NCI-H345 treated with DMSO at 0.1 percent for 48 hours (cell line): Measurements from ENCODE around the gene RENBP.
A peak's percentile ranks its signal among the peaks of the same experiment; 100 is the strongest.

Experiments used
- DNase-seq: peaks from one replicate; lab custom pipeline; 2025; ENCODE audit not compliant: unreplicated experiment; lab: John Stamatoyannopoulos, UW

RENBP gene

DNA sequence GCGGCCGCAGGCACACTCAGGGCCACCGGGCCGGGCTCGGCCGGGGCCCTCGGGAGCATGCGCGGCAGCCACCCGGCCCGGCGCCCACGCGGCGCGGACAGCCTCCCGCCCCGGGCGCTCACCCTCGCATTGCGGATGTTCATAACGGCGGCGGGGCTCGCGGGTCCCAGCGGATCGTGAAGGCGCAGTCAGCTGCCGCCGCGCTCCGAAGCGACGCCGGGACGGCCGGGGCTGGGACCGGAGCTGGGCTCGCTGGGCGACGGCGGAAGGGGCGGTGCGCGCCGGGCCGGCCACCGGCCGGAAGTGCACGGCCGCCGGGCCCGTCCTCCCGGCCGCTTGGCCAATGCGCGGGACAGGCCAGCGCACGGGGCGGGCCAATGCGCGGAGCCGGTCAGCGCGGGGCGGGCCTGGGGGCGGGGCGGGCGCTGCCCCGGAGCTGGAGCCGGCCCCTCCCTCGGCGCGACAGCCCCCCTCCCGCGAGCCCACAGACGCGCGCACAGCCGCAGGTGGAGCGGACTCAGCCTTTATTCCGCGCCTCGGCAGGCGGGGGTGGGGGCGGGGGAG, 9.6 kb downstream of the RENBP start, which contains the start of gene NAA10:
Gene NAA10 (minus strand): TSS at position 276 of the 564 bp plus-strand sequence. CDS start 133 bp downstream, at position 143.
- peak; percentile 35 for DNase-seq

DNA sequence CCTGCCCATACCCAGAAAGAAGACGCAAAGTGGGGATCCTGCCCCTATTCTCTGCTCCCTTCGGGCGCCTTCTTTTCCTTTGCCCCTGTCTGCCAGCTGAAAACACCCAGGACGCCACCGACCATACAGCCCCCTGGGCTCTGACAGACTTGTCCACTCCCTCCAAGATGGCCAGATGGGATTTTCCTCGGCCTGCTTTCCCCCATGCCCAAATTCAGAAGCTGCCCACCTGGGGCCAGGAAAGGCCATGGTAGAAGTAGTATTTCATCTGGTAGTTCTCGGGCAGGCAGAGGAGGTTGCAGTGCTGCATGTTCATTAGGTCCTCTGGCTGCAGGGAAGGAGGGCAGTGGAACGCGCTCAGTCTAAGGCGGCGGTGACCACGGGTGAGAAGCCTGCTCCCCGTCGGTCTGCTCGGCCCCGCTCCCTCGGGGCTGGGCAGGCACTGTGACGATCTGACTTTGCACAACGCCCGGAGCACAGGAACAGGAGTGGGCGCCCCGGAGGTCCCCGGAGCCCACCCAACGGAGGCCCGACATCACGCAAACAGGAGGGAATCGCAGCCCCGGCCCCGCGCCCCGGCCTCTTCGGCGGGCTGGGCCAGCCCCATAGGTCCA, 10.2 kb downstream of the RENBP start:
- no peak for DNase-seq

DNA sequence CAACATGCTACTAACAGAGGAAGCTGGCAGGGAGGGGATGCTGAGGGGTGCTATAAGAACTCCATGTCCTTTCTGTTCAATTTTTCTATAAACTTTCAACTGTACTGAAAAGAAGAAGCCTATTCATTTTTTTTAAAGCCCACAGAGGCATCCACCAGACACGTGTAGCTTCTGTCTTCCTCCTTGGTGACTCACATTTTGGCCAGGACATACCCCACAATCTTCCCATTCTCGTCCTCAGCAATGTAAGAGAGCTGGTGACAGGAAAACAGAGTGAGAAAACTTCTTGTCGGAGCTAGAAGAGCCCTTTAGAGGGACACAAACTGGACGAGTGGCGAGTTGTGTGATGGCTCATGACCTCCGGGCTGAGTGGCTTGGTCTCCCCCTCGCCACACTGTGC, 10.7 kb downstream of the RENBP start:
- DNase-seq, result no peak

DNA sequence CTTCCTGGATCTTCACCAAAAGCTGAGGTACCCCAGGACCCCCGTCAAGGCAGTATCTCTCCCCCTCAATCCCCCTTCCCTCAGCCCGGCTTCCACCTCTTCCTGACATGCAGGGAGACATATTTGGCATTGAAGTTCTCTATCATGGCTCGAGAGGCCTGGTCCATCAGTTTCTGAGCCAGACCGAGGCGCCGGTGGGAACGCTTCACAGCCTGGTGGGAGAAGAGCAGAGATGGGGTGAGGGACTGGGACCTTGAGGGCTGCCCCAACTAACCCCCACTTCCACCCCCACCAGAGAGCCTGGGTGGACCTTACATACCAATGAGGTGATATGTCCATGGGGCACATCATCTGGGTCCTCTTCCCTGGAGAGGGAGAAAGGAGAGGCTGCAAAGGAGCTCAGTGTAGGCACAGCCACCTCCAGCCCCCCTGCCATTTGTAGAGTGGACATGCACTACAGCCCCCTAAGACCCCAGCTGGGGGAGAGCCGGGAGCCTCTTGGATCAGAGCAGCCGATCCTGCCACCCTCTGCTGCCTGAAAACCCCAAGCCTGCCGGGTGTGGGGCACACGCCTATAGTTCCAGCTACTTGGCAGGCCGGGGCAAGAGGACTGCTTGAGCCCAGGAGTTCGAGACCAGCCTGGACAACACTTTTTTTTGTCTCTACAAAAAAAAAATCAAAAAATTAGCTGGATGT, 12.1 kb downstream of the RENBP start:
- no peak for DNase-seq

- no peak for DNase-seq
These were observed 12.7 kb downstream of the RENBP start for GRCh38 chrX:153931748-153932147.

DNA sequence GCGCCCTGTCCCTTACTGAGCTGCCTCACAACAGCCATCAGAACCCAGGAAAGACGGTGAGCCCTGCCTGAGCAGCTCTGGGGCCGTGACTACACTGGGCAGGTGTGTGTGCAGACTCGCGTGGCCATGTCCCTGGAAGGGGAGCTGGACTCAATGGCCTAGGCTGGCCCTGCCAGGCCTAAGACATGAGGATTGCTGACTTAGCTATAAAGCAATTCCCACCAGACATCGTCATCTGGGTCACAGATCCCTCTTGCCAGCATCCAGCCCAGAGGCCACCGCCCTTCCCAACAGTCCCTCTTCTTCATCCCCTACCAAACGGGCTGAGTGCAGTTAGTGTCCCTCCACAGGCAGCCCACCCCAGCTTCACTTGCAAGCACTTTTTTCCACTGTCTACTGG, 13.3 kb downstream of the RENBP start:
- DNase-seq, result no peak

DNA sequence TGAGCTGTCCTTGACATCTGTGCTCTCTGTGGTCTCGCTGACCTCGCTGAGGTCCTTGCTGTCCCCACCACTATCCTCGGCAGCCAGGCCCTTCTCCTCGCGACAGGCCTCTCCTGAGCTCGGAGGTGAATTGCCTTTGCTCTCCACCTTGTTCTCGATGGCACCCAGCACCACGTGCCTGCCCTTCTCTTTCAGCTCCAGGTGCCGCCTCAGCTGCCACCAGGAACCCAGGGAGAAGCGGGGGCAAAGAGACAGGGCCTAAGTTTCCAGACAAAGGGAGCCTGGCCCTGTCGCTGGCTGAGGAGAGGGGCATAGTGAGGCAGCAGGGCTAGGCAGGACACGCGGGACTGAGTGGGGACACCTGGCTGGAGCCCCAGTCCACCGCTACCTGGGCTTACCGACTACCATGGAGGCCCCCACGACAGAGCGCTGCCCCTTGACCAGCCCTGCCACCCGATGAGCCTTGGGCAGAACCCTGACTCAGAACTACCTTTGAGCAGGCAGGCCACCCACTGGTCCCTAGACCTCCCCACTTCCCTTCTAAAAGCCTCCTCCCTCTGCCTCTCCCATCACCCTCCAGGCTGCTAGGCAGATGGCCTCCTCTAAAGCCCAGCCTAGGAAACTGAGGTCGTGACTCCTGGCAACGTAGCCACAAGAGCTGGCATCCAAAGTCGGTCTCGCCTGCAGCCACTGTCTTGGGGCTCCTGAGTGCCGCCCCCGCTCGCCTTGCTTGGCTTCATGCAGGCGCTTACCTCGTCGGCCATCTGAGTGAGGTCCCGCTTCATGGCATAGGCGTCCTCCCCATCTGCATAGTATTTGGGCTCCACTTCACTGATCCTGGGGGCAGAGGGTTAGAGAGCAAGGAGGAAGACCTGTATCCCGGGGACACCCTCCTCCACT, 14.2 kb downstream of the RENBP start:
- no peak for DNase-seq

- DNase-seq, result no peak
These were observed 14.9 kb downstream of the RENBP start for GRCh38 chrX:153929576-153929975.

- DNase-seq, result no peak
These were observed 15.6 kb downstream of the RENBP start for GRCh38 chrX:153928846-153929245.

DNA sequence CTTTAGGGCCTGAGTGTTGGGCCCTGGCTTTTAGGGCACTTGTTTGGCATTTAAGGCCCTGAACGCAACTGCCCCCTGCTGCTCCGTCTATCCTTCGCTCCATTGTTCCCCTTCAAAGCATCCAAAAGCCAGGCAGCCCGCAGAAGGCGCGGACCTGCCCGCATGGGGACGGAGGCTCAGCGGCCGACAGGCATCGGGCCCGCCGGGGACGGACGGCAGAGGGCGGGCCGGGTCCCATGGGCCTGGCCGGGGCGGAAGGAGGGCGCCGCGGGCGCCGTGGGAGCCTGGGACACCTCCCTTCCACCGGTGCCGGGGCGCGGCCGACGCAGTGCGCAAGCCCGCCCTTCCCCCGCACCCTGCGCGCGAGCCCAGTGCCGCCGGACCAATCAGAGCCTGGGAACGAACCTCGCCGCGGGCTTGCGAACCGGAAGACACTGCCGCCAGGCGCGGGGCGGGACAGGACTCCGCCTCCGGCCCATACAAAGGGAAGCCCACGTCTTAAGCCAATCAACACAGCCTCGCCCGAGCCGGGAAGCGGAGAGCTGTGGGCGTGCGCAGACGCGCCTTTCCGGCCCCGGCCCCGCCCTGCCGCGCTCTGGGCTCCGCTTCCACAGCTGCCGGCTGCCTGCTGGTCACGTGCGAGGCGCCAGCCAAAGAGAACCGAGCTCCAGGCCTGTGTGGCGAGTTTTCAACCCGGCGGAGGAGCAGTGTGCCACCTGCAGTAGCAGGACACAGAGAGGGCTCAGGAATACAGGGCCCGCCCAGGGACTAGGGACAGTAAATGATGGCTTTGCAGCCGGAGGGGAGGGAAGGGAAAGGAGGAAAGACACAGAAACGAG, 16.3 kb downstream of the RENBP start:
- DNase-seq, result peak; percentile 91

DNA sequence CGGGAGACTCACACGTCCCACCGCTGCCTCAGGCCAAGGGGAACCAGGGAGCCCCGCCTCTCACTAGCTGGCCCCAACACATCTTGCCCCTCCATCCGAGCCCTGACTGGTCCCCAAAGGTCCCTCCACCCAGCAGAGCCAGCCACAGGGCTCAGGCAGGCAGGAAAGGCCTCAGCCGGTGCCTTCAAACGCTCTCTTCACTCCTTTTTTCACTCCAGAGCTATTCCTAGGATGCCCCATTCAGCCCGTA, 16.8 kb downstream of the RENBP start:
- no peak for DNase-seq

GRCh38 chrX:153926858-153927671, 17.4 kb downstream of the RENBP start:
- peak; percentile 43 for DNase-seq

- no peak for DNase-seq
These were observed 17.9 kb downstream of the RENBP start for GRCh38 chrX:153926552-153926857.

DNA sequence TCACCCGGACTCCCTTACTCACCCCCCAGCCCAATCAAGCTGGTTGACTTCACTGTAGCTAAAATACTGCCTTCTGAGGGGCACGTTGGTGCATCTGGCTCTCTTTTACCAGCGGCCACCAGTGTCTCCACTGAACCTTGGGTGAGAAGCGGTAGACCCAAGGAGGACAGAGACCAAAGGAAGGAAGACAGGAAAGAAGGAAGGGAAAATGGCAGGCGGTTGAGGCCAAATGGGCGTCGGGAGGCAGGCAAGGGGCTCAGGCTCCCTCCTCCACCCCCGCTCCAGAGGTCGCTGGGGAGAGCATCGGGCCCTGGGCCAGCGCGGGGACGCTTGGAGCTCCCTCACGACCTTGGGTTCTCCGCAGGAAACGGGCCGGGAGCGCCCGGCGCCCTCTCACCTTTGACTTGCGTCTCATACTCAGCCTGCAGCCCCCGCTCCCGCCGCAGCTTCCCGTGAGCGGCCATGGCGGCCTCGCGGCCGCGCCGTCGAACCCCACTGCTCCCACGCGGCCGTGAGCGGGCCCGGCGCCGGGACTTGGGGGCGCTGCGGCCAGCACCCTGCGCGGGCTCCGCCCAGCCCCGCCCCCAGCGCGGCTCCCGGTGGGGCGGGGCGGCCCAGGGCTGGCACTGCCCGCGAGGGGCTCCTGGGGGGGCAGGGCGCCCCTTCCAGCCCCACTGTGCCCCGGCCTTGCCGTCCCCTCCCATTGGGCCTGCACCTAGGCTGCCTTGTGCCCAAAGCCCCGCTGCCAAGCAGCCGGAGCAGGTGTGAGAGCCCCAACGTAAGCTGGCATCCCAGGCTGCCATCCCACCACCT, 18.5 kb downstream of the RENBP start, which contains the start of gene ARHGAP4:
Gene ARHGAP4 (minus strand): TSS at position 526 of the 813 bp plus-strand sequence. CDS start 62 bp downstream, at position 464.
- no peak for DNase-seq

DNA sequence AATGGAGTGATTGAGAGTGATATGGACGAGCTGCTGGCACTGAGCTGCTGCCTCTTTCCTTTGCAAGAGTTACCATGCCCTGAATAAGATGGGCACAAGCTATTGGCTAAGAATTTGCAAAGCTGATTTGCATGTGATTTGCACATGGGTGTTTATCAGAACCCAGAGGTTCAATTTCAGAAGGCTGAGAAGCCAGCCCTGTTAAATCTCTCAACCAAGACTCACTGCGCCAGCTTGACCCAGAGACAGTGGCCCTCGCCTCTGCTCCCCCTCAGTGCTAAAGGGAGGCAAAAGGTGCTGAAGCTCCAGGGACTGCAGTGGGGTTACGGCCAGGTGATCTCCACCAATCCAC, 19.1 kb downstream of the RENBP start:
- DNase-seq, result no peak

- no peak for DNase-seq
These were observed 20.1 kb downstream of the RENBP start for GRCh38 chrX:153924149-153924861.

DNA sequence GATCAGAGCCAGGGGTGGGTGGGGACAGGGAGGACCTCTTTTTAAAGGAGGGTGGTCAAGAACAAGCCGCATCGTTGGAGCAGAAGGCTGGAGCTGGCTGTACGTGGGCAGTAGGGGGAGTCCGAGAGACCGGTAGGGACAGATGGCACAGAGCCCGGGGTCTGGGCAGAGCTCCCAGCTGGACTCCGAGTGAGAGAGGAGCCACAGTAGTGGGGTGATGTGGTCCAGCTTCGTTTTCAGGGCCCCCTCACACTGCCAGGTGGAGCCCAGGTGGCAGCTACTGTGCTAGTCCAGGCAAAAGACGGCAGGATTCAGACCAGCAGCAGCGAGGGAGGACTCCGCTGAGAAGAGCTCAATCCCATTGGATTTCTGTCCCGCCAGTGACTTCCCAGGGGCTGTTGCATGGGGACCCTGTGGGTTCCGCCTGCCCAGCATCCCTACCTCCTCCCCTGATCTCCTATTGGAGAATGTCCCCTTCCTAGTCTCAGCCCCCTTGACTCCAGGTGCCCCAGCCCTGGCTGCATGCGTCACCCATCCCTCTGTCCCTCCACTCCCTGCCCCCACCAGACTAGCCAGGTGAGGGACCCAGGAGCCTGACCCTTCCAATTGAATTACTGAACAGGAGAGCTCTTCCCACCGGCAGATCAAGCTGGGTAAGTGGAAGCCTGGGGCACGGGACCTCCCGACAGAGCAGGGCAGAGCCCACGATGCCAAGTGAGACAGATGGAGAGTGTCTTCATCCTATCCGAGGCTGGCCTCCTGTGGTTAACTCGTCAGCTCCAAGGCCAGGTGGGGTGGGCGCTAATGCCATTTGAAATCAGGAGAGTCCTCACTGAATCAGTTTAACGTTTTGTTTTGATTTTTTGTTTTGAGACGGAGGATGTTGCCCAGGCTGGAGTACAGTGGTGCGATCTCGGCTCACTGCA, 21.2 kb downstream of the RENBP start:
- DNase-seq, result no peak
